A549 (cell line): ENCODE results near the gene LINGO3. TPM values are rescaled to one million over a fixed set of nuclear protein-coding genes. Genes with fewer than 3 reads are reported as not detected.

Source experiments
- ATAC-seq, 2 experiments: fragments of 200-7000 bp in 1 of 2; fragments of >200 bp in 1 of 2; cut with Nextera tagmentation in 1 of 2; cut with Tn5 transposase in 1 of 2; 3 replicates each; pipeline versions ENCODE4 v1.8.0 to v1.9.1; 2018 to 2020; ENCODE audit warnings: mild to moderate bottlenecking in 1 of 2, moderate library complexity in 1 of 2
- CTCF ChIA-PET: fragments of 300-600 bp; sonication (Branson Sonifier 250); formaldehyde crosslinking; extraction: SDS; loops from one replicate; lab custom pipeline; 2021; ENCODE audit warnings: antibody characterized with exemption, inconsistent platforms; lab: Yijun Ruan, JAX
- POLR2A ChIA-PET: fragments of 350-600 bp; formaldehyde crosslinking; extraction: SDS; loops from one replicate; lab custom pipeline; 2021; ENCODE audit warnings: antibody characterized with exemption, inconsistent platforms; lab: Yijun Ruan, JAX
- DNase-seq, 2 experiments: peaks; one replicate each; pipeline versions ENCODE4 v3.0.0 to v3.0.0-alpha.2; 2011 to 2016; ENCODE audit warnings: low read depth in 1 of 2, low spot score in 1 of 2
- FAIRE-seq: peaks from 2 replicates; lab custom pipeline; 2011; peaks lifted over from hg19 to GRCh38; lab: Jason Lieb, UNC
- H3K27ac ChIP-seq, 2 experiments: fragments of >200 bp; sonication (Bioruptor Twin); formaldehyde crosslinking; 3 replicates each; pipeline ENCODE4 v1.5.1; 2016 to 2017
- H3K4me1 ChIP-seq: fragments of >200 bp; sonication (Bioruptor Twin); formaldehyde crosslinking; 3 replicates; pipeline ENCODE4 v1.6.1; 2016
- H3K4me2 ChIP-seq: fragments of >200 bp; sonication (Bioruptor Twin); formaldehyde crosslinking; 3 replicates; pipeline ENCODE4 v1.6.1; 2016
- H3K4me3 ChIP-seq: fragments of >200 bp; sonication (Bioruptor Twin); formaldehyde crosslinking; 3 replicates; pipeline ENCODE4 v1.5.1; 2016
- H3K9me3 ChIP-seq: fragments of >200 bp; sonication (Bioruptor Twin); formaldehyde crosslinking; 3 replicates; pipeline ENCODE4 v1.6.1; 2016
- ATOH8 ChIP-seq: fragments of 250-450 bp; sonication (Bioruptor Pico); IDR thresholded peaks from 2 replicates; pipeline ENCODE4 v1.5.0; 2020; ENCODE audit warnings: low read depth, mild to moderate bottlenecking, moderate library complexity
- CBX8 ChIP-seq: fragments of 200-600 bp; sonication (generic); IDR thresholded peaks from 2 replicates; pipeline ENCODE4 v1.6.1; 2016
- CEBPB ChIP-seq, 2 experiments: fragments of >200 bp in 1 of 2; sonication (Bioruptor Twin) in 1 of 2; formaldehyde crosslinking in 1 of 2; IDR thresholded peaks; 2 replicates each; pipeline ENCODE4 v1.6.1; 2012 to 2016
- CHD4 ChIP-seq: fragments of 200-600 bp; sonication (generic); IDR thresholded peaks from 2 replicates; pipeline ENCODE4 v1.6.1; 2016; ENCODE audit warnings: antibody characterized with exemption, mild to moderate bottlenecking, borderline replicate concordance
- E2F6 ChIP-seq: IDR thresholded peaks from 2 replicates; pipeline ENCODE4 v1.6.1; 2012; ENCODE audit warnings: low read depth, borderline replicate concordance
- EHMT2 ChIP-seq: fragments of 200-600 bp; sonication (generic); IDR thresholded peaks from 2 replicates; pipeline ENCODE4 v1.6.1; 2016; ENCODE audit warnings: antibody characterized with exemption, low read depth, mild to moderate bottlenecking, moderate library complexity
- FOXS1 ChIP-seq: fragments of 250-450 bp; sonication (Bioruptor Pico); IDR thresholded peaks from 2 replicates; pipeline ENCODE4 v1.5.0; 2020; ENCODE audit warnings: mild to moderate bottlenecking, moderate library complexity
- HDAC2 ChIP-seq: fragments of 200-600 bp; sonication (generic); IDR thresholded peaks from 2 replicates; pipeline ENCODE4 v1.6.1; 2016
- HES2 ChIP-seq: fragments of >200 bp; sonication (Bioruptor Twin); formaldehyde crosslinking; IDR thresholded peaks from 2 replicates; pipeline ENCODE4 v1.6.1; 2016
- HEYL ChIP-seq: fragments of 250-450 bp; sonication (Bioruptor Pico); IDR thresholded peaks from 2 replicates; pipeline ENCODE4 v1.8.0; 2021; ENCODE audit warnings: mild to moderate bottlenecking, moderate library complexity
- HMGXB4 ChIP-seq: fragments of 250-450 bp; sonication (Bioruptor Pico); IDR thresholded peaks from 2 replicates; pipeline ENCODE4 v1.5.0; 2021; ENCODE audit warnings: mild to moderate bottlenecking, moderate library complexity, borderline replicate concordance
- HOXA7 ChIP-seq: fragments of 250-450 bp; sonication (Bioruptor Pico); IDR thresholded peaks from 2 replicates; pipeline ENCODE4 v1.5.0; 2020; ENCODE audit warnings: mild to moderate bottlenecking, moderate library complexity
- HOXB13 ChIP-seq: fragments of 250-450 bp; sonication (Bioruptor Pico); IDR thresholded peaks from 2 replicates; pipeline ENCODE4 v1.5.0; 2020; ENCODE audit warnings: low read depth, mild to moderate bottlenecking, moderate library complexity
- HOXB5 ChIP-seq: fragments of 250-450 bp; sonication (Bioruptor Pico); IDR thresholded peaks from 2 replicates; pipeline ENCODE4 v1.5.0; 2020; ENCODE audit warnings: mild to moderate bottlenecking, moderate library complexity
- JUN ChIP-seq, 2 experiments: fragments of >200 bp; sonication (Bioruptor Twin); formaldehyde crosslinking; IDR thresholded peaks; 2 replicates in 1 of 2; 3 replicates in 1 of 2; pipeline ENCODE4 v1.6.1; 2016 to 2017
- KDM5A ChIP-seq: fragments of 200-600 bp; sonication (generic); IDR thresholded peaks from 2 replicates; pipeline ENCODE4 v1.6.1; 2016; ENCODE audit warnings: antibody characterized with exemption, mild to moderate bottlenecking
- MAFK ChIP-seq: fragments of 450-650 bp; IDR thresholded peaks from 2 replicates; pipeline ENCODE4 v1.6.1; 2014; ENCODE audit not compliant: partially characterized antibody
- MAZ ChIP-seq: fragments of 150-350 bp; IDR thresholded peaks from 2 replicates; pipeline ENCODE4 v1.6.1; 2014; ENCODE audit warnings: antibody characterized with exemption, low read depth, low read length, borderline replicate concordance
- NPAS2 ChIP-seq: fragments of 250-450 bp; sonication (Bioruptor Pico); IDR thresholded peaks from 2 replicates; pipeline ENCODE4 v1.8.0; 2022; ENCODE audit warnings: mild to moderate bottlenecking, moderate library complexity, borderline replicate concordance
- RARB ChIP-seq: fragments of 250-450 bp; sonication (Bioruptor Pico); IDR thresholded peaks from 2 replicates; pipeline ENCODE4 v1.8.0; 2021; ENCODE audit warnings: mild to moderate bottlenecking, moderate library complexity
- RCOR1 ChIP-seq: fragments of 150-350 bp; IDR thresholded peaks from 2 replicates; pipeline ENCODE4 v1.6.1; 2014; ENCODE audit warnings: antibody characterized with exemption, low read length, low read depth
- RFX5 ChIP-seq: fragments of 450-650 bp; IDR thresholded peaks from 2 replicates; pipeline ENCODE4 v1.7.1; 2014; ENCODE audit warnings: antibody characterized with exemption, mild to moderate bottlenecking, moderate library complexity
- SREBF2 ChIP-seq: fragments of 450-650 bp; IDR thresholded peaks from 2 replicates; pipeline ENCODE4 v1.6.1; 2014; ENCODE audit warnings: mild to moderate bottlenecking, moderate library complexity
- TFCP2L1 ChIP-seq: fragments of 250-450 bp; sonication (Bioruptor Pico); IDR thresholded peaks from 2 replicates; pipeline ENCODE4 v1.5.0; 2021; ENCODE audit warnings: mild to moderate bottlenecking
- USF2 ChIP-seq: fragments of 450-650 bp; IDR thresholded peaks from 2 replicates; pipeline ENCODE4 v1.6.1; 2014; ENCODE audit warnings: antibody characterized with exemption
- ZFP36 ChIP-seq: fragments of 450-650 bp; IDR thresholded peaks from 2 replicates; pipeline ENCODE4 v1.6.1; 2014; ENCODE audit warnings: borderline replicate concordance; ENCODE audit not compliant: partially characterized antibody
- ZNF302 ChIP-seq: fragments of 250-450 bp; sonication (Bioruptor Pico); IDR thresholded peaks from 2 replicates; pipeline ENCODE4 v1.9.0; 2021; ENCODE audit warnings: inconsistent platforms, mild to moderate bottlenecking, moderate library complexity
- ZSCAN20 ChIP-seq: fragments of 250-450 bp; sonication (Bioruptor Pico); IDR thresholded peaks from 2 replicates; pipeline ENCODE4 v1.8.0; 2022; ENCODE audit warnings: mild to moderate bottlenecking, moderate library complexity
- WGBS: methylation state at CpG from one replicate; pipeline ENCODE4 v1.1.6; 2017; ENCODE audit errors: missing lambda C conversion rate; 5-methylcytosine and 5-hydroxymethylcytosine counted together
- polyA plus RNA-seq, 4 experiments: library from polyadenylated mRNA; depleted of rRNA in 3 of 4; stranded (reverse); fragments of >200 nt; fragmentation: RNase III in 1 of 4; extraction: RNeasy Plus Mini Kit Qiagen cat#74134 plus additional on column Dnase treatment in 1 of 4; gene quantifications; 2 replicates in 3 of 4; 3 replicates in 1 of 4; pipeline ENCODE4 v1.2.3, GENCODE V29; 2011 to 2017

Gene LINGO3
- polyA plus RNA-seq, 2 of the 4 experiments (the other 2 are of a cell fraction), result not detected

GRCh38 chr19:2324220-2324948, 16.4 kb upstream of the LINGO3 start:
- H3K4me2 ChIP-seq, result no peak overlapping the region
- ATAC-seq, result no peak
- ChIA-PET POLR2A (no interaction called here), CTCF (no interaction called here)
- no peak overlapping the region for H3K27ac ChIP-seq
- peaks cover 9% of the 10 kb centered on the region for H3K4me1 ChIP-seq
- H3K9me3 ChIP-seq, result no peaks in the 10 kb centered on the region
- DNase-seq, result no peak
- 95% methylated on average over 27 of the region's 34 CpGs for WGBS
- no peak overlapping the region for H3K4me3 ChIP-seq
- FAIRE-seq, result no peak
- TF ChIP-seq ZNF302 (CRISPR knock-in tag), result no peak
- TF ChIP-seq EHMT2, result no peak
- no peak for TF ChIP-seq CEBPB (IDR thresholded peaks at IDR 0.05)
- TF ChIP-seq RFX5, result no peak
- no peak for TF ChIP-seq HMGXB4 (CRISPR knock-in tag)
- no peak for TF ChIP-seq JUN (IDR thresholded peaks at IDR 0.05)
- TF ChIP-seq HDAC2, result no peak
- no peak for TF ChIP-seq MAFK
- TF ChIP-seq RARB (CRISPR knock-in tag), result no peak
- no peak for TF ChIP-seq HOXB5 (CRISPR knock-in tag)
- TF ChIP-seq E2F6, result no peak
- TF ChIP-seq SREBF2, result no peak
- no peak for TF ChIP-seq HES2
- no peak for TF ChIP-seq FOXS1 (CRISPR knock-in tag)
- TF ChIP-seq CBX8, result no peak
- no peak for TF ChIP-seq USF2
- TF ChIP-seq NPAS2 (CRISPR knock-in tag), result no peak
- TF ChIP-seq MAZ, result no peak

- Histone ChIP-seq H3K27ac (no peak overlapping the region), H3K9me3 (no peaks in the 10 kb centered on the region), H3K4me3 (no peak overlapping the region), H3K4me2 (no peak overlapping the region), H3K4me1 (peaks cover 8% of the 10 kb centered on the region; the same call in 2 of the 3 replicates)
- DNase-seq, result no peak
- WGBS, result 93% methylated on average over 14 of the region's 19 CpGs
- ATAC-seq, result no peak
- POLR2A ChIA-PET, result no interaction called here
- CTCF ChIA-PET, result no interaction called here
- TF ChIP-seq RCOR1, result no peak
- no peak for TF ChIP-seq ATOH8
- no peak for TF ChIP-seq ZSCAN20
- TF ChIP-seq HEYL, result no peak
- no peak for TF ChIP-seq KDM5A
- TF ChIP-seq MAFK, result no peak
- TF ChIP-seq ZFP36, result no peak
- no peak for TF ChIP-seq CEBPB (IDR thresholded peaks at IDR 0.05)
- TF ChIP-seq CHD4, result no peak
- TF ChIP-seq RFX5, result no peak
- no peak for TF ChIP-seq RARB (CRISPR knock-in tag)
- no peak for TF ChIP-seq HES2
- no peak for TF ChIP-seq HOXB13
- no peak for TF ChIP-seq TFCP2L1
- no peak for TF ChIP-seq HOXA7
- FAIRE-seq, result no peak
Measured at GRCh38 chr19:2323707-2324106, 15.8 kb upstream of the LINGO3 start.
